Measurements from ENCODE around the gene SULT2A1.

SULT2A1 gene

GRCh38 chr19:47824396-47824795 lies 61.7 kb downstream of the SULT2A1 start:
- Histone ChIP-seq H2AK5ac (ENCODE audit: low read depth, low read length) (peak overlapping the region; percentile 72), H3K4me3 (ENCODE audit: low read length in 2 of 2) (no peak overlapping the region), H2AFZ (ENCODE audit: low read length) (no peak overlapping the region), H3K4me2 (ENCODE audit: insufficient read depth, low read length, poor library complexity, severe bottlenecking) (no peak overlapping the region), H2BK15ac (ENCODE audit: low read length) (peak overlapping the region; percentile 33), H2BK12ac (ENCODE audit: low read length) (no peak overlapping the region), H3K36me3 (replicated peaks in 1 of 2; ENCODE audit: control insufficient read depth in 2 of 2, insufficient read depth in 2 of 2, low read length in 2 of 2) (no peaks in the 10 kb centered on the region), H3K4me1 (ENCODE audit: control insufficient read depth in 2 of 2, insufficient read depth in 1 of 2, low read depth in 1 of 2, low read length in 2 of 2) (peaks cover 5 to 25% of the 10 kb centered on the region in 2 donors), H4K8ac (ENCODE audit: low read depth, low read length) (no peak overlapping the region), H3K27me3 (ENCODE audit: control insufficient read depth in 3 of 3, insufficient read depth in 3 of 3, low read depth in 1 of 3, low read length in 3 of 3) (peaks cover 0 to 35% (median 0%) of the 10 kb centered on the region in 3 experiments), H4K91ac (ENCODE audit: low read depth, low read length, poor library complexity) (no peak overlapping the region), H3K23ac (ENCODE audit: low read depth, low read length, poor library complexity) (peak overlapping the region; percentile 3), H3K18ac (ENCODE audit: low read length) (peak overlapping the region; percentile 41), H3K79me1 (ENCODE audit: low read depth, low read length) (no peaks in the 10 kb centered on the region), H3K9ac (ENCODE audit: low read depth, low read length, poor library complexity) (no peak overlapping the region), H2BK120ac (ENCODE audit: low read depth, low read length) (no peak overlapping the region), H3K27ac (replicated peaks; ENCODE audit: low read length) (no peak overlapping the region), H3K14ac (ENCODE audit: low read length) (no peak overlapping the region), H3K9me3 (replicated peaks in 1 of 2; ENCODE audit: control insufficient read depth in 2 of 2, insufficient read depth in 1 of 2, low read depth in 1 of 2, low read length in 2 of 2) (peaks cover 0 to 4% of the 10 kb centered on the region in 2 donors), H3K4ac (ENCODE audit: low read length) (no peak overlapping the region), H2BK5ac (ENCODE audit: low read length) (no peak overlapping the region)
- no peak for DNase-seq (ENCODE audit: low spot score)
- no CpG with 5 or more reads among the region's 6 CpGs for WGBS, 2 donors (ENCODE audit: extremely low coverage in 2 of 2, insufficient read length in 2 of 2, insufficient replicate concordance in 1 of 2)

- Histone ChIP-seq H3K23ac (ENCODE audit: low read depth, low read length, poor library complexity) (no peak within 1 kb of the TSS), H3K36me3 (replicated peaks in 1 of 2; ENCODE audit: control insufficient read depth in 2 of 2, insufficient read depth in 2 of 2, low read length in 2 of 2) (no peaks in the 10 kb centered on the region), H2AFZ (ENCODE audit: low read length) (peak within 1 kb of the TSS; percentile 30), H2BK5ac (ENCODE audit: low read length) (peak within 1 kb of the TSS; percentile 10), H3K4me2 (ENCODE audit: insufficient read depth, low read length, poor library complexity, severe bottlenecking) (no peak within 1 kb of the TSS), H3K18ac (ENCODE audit: low read length) (peak within 1 kb of the TSS; percentile 39), H4K8ac (ENCODE audit: low read depth, low read length) (no peak within 1 kb of the TSS), H4K91ac (ENCODE audit: low read depth, low read length, poor library complexity) (no peak within 1 kb of the TSS), H3K14ac (ENCODE audit: low read length) (no peak within 1 kb of the TSS), H2AK5ac (ENCODE audit: low read depth, low read length) (peak within 1 kb of the TSS; percentile 70), H3K27me3 (ENCODE audit: control insufficient read depth in 3 of 3, insufficient read depth in 3 of 3, low read depth in 1 of 3, low read length in 3 of 3) (peaks cover 0 to 38% (median 0%) of the 10 kb centered on the region in 3 experiments), H3K9me3 (replicated peaks in 1 of 2; ENCODE audit: control insufficient read depth in 2 of 2, insufficient read depth in 1 of 2, low read depth in 1 of 2, low read length in 2 of 2) (peaks cover 0 to under 1% of the 10 kb centered on the region in 2 donors), H3K4ac (ENCODE audit: low read length) (no peak within 1 kb of the TSS), H3K4me1 (ENCODE audit: control insufficient read depth in 2 of 2, insufficient read depth in 1 of 2, low read depth in 1 of 2, low read length in 2 of 2) (peaks cover 5 to 23% of the 10 kb centered on the region in 2 donors), H3K79me1 (ENCODE audit: low read depth, low read length) (no peaks in the 10 kb centered on the region), H3K9ac (ENCODE audit: low read depth, low read length, poor library complexity) (no peak within 1 kb of the TSS), H2BK120ac (ENCODE audit: low read depth, low read length) (peak within 1 kb of the TSS; percentile 65), H2BK12ac (ENCODE audit: low read length) (peak within 1 kb of the TSS; percentile 80), H2BK15ac (ENCODE audit: low read length) (peak within 1 kb of the TSS; percentile 87), H3K4me3 (ENCODE audit: low read length in 2 of 2) (no peak within 1 kb of the TSS), H3K27ac (replicated peaks; ENCODE audit: low read length) (no peak within 1 kb of the TSS)
- WGBS, 2 donors (ENCODE audit: extremely low coverage in 2 of 2, insufficient read length in 2 of 2, insufficient replicate concordance in 1 of 2): no CpG with 5 or more reads among the region's 15 CpGs
- no peak for DNase-seq (ENCODE audit: low spot score)
Measured at GRCh38 chr19:47821460-47822020, 64.6 kb downstream of the SULT2A1 start, which contains the start of gene CRX. CRX (plus strand) TSS chr19:47821937; CDS start chr19:47834444, 12,507 bp downstream.
